HG03066 (cell line): ENCODE data around the gene ALX1.

ENCODE experiments used
- ATAC-seq: cut with Tn5 transposase; IDR thresholded peaks from one replicate; pipeline ENCODE4 v1.9.1; 2021; ENCODE audit warnings: low read depth; ENCODE audit not compliant: unreplicated experiment

Gene ALX1

DNA sequence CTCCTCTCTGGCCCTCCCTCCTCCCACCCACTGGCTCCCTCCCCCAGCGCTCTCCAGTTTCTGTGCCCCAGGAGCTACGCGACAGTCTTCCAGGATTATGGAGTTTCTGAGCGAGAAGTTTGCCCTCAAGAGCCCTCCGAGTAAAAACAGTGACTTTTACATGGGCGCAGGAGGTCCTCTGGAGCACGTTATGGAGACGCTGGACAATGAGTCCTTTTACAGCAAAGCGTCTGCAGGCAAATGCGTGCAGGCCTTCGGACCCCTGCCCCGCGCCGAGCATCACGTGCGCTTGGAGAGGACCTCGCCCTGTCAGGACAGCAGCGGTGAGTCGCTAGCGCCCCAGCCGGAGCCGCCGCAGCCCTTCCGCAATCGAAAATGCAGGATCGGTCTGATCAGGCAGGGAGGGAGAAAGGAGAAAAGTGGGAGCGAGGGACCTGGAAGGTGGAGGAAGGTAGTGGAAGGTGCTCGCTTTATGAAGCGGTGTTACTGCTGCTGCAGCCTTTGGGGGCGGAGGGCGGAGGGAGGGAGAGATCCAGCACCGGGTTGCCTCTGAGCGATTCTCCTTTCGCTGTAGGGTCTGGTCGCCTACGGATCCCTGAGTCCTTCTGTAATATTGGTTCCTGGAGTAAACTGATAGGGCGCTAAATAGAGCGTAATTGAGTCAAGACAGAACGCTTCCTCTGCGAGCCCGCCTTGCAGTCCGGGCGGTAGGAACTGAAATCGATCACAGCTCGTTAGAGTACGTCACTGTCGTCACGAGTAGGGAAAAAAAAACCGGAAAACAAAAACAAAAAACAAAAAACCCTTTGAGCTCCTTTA lies at the start of gene ALX1:
Gene ALX1 (plus strand): TSS at position 56 of the 819 bp plus-strand sequence. CDS start 42 bp downstream, at position 98.
- peak; percentile 59 for ATAC-seq

DNA sequence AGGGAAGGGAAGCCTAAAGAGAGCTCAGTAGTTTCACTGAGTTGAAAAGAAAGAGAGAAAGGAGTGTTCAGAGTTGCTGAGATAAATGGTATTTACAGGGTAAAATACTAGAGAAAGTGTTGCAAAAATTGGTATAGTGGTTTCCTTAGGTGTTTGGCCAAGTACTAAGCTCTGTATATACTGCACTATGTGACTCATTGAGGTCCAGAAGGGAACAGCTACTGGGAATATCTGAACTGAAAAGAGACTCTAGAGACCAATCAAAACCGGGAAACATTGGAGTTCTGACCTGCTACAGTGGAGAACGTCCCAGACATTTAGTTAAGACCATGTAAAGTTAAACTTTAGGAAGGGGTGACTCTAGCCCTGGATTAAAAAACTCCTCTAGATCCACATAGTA lies 42.7 kb upstream of the ALX1 start:
- ATAC-seq = no peak

- no peak for ATAC-seq
These were observed 35.5 kb upstream of the ALX1 start for GRCh38 chr12:85244561-85244960.

GRCh38 chr12:85253853-85254252 lies 26.2 kb upstream of the ALX1 start:
- ATAC-seq = no peak

DNA sequence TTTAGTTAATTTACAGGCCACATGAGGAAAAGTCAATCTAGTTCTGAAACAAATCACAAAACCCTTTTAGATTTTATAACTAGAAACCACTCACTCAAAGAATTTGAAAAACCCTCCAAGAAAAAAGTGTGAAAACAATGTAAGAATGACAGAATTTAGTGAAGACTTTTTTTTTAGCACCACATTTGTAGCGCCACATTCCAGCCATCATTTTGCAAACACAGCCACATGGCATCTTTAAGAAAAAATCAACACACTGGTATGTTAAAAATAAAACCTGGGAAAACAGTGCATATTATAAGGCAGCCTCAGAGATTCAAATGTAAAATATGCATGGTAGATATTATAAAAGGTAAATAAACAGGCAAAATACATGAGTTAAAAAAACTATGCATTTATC lies 22.3 kb upstream of the ALX1 start:
- ATAC-seq = no peak

DNA sequence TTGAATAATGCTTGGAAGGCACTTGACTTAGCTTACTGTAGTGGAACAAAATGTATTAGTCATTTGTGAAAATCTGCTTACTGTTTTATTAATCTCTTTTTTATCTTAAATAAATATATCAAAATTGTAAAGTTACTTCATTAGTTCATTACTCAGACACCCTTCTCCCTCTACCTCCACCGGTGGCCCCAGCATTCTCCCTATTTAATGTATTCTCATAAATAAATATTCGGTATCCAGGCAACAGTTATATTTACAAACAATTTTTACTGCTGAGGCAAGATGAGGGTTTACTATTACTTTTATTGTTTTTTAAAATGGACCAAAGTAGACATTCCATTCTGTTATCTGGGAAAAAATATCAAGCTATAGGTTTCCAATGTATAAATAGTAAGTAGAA lies 19.6 kb upstream of the ALX1 start:
- no peak for ATAC-seq

DNA sequence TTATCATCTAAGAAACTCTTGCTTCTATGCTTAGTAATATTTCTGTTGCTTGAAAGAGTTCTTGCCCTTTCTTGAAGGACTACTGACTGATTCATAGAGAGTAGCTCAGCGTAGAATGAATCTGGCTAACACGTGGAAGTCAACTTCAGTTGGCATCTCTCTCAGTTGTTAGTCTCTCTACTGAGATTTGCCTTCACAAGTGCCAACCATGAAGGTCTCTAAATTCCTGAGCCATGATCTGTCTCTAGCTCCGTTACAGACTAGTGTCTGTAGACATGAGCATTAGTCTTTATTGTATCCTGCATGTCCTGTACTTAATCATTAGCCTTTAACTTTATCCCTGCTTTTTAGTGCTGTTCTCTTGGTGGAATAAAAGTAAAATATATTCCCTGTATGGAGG lies 19.1 kb upstream of the ALX1 start:
- no peak for ATAC-seq

DNA sequence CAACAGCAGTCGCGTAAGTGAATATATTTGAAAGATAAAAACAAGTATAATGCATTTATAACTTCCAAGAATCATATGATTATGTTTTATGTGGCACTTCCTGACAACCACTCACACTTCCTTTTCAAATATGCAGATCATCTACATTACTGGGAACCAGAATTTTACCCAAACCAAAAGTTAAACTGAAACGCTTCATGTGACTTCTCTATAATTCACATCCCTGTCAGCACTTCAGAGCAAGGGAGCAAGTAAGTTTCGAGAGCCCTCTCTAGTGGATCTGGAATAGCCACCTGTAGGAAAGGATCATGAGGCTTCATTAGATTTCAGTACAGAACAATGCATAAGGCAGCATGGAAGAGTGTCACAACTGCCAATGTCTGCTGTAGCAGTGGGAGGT lies 13.7 kb upstream of the ALX1 start:
- ATAC-seq = no peak

DNA sequence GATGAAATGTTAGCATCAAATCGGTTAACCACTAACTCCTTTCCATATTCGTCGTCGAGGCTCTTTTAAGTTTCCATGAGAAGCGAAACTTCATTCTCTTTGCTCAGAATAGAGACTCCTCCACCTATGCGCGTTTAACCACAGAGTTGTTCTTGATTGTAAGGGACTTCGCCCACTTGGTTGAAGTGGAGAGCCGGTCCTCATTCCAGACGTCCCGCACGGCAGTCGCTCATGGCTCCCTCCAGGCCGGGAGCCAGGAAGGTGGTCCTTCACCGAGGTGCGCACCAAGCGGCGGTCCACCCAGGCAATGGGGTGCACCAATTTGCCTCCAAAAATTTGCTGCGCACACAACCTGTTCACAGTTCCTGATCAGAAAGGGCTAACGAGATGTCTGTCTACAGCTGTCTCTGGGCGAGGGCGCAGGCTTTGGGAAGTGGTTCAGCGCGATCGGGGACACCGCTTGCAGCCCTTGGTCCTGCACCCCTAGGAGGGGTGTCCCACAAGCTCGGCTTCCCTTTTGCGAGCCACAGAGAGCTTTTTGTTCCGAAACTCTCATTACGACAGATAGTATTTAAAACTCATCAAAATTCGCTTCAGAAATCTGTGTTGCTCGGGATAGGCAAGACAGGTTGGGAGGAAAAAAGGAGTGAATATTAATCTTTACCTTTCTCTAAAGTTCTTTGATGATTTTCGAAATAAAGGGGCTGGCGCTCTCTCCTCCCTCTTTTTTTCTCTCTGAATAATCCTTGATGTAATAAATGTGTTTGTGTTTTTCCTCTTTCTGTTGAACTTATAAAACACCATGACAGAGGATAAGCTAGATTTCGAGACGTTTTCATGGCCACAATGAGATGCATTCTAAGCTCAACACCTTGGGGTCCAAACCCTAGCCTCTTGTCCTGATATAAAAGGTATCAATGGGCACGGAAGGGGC lies 6.4 kb upstream of the ALX1 start:
- ATAC-seq = no peak

- ATAC-seq = no peak
These were observed 5.7 kb upstream of the ALX1 start for GRCh38 chr12:85274315-85274651.

- no peak for ATAC-seq
These were observed 4.6 kb upstream of the ALX1 start for GRCh38 chr12:85275374-85275773.

GRCh38 chr12:85277191-85277590 lies 2.8 kb upstream of the ALX1 start:
- ATAC-seq = no peak

DNA sequence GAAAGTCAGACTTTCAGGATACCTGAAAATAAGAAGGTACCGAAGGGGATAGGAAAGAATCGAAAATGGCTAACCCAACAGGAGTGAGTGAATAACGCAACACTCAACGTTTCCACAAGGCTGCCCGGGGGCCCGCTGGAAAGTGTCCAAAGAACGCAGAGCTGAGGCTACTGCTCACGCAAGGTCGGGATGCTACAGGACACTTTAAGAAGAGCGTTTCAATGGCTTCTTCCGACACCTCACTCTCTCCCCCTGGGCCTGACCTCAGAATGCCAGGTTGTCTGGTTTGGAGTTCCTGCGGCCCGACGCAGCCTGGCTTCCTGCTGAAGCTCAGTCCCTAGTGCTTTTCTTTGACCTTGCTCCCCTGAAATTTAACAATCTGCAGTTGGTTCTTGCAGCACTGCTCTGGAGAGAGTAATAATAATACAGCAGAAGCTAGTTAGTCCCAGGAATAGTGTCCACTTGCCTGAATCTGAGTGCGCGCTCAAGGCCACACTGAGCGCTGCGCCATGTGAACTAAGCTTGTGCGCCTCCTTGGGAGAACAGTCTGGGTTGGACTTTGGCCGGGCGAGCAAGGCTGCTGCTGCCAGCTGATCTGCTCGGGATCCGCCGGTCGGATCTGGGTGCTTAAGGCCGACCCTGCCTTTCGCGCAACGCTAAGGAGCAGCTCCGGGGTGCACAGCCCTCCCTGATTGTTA lies 2.0 kb upstream of the ALX1 start:
- no peak for ATAC-seq

- no peak for ATAC-seq
These were observed 1.2 kb upstream of the ALX1 start for GRCh38 chr12:85278598-85279448.

DNA sequence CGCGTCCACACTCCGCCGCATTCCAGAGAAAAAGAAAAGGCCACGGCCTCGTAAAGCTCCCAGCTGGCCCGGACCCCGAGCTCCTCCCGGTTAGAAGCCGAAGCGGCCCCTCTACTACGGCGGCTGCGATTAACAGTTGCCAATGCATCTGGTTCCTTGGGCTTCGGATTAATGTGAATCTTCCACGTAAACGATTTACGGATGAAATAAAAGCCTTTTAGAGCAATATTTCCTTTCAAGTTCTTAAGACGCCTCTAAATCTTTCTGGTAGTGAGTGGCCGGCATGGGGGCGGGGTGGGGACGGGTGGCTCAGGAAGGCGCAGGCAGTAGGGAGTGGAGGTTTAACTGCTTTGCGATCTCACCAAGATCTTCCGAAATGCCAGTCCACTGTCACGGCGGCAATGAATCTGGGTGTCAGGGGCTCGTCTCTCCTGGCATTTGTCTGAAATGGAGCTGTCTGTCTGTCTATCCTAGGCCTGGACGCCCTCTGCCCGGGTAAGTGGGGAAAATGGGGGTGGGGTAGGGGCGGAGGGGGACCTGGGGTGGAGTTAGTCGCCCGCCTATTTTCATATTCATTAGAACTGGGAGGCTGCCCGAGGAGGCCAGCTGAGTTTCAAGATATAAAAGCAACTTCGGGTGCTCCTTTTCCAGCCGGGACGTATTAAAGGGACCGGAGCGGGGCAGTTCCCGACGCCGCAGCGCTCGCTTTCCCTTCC lies 413 bp upstream of the ALX1 start:
- ATAC-seq = no peak

DNA sequence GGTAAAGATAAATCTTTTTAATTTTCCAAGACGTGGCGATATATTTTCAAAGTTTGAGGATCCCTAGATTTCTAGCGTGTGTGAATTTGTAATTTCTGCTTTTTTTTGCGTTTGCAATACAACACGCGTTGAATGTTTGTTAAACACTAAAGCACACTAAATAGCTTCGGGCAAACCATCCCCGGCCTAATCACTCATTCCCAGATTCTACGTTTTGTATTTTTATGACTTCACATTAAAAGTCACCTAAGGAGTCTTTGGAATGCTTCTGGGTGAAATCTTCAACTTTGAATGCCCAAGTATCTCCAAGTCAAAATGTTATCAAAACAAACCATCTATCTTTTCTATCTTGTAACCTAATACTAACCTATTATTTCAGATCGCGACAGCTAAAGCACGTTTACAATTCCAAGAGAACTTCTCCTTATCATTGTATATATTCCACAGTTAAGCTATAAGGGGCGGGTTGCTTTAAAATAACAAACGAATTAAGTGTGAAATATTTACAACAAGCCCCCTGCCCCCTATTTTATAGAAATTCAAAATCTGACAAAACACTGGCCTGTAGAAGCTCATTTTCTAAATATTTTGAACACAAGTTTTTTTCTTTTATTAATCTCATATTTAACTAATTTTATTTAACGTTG lies 1.1 kb downstream of the ALX1 start:
- no peak for ATAC-seq

DNA sequence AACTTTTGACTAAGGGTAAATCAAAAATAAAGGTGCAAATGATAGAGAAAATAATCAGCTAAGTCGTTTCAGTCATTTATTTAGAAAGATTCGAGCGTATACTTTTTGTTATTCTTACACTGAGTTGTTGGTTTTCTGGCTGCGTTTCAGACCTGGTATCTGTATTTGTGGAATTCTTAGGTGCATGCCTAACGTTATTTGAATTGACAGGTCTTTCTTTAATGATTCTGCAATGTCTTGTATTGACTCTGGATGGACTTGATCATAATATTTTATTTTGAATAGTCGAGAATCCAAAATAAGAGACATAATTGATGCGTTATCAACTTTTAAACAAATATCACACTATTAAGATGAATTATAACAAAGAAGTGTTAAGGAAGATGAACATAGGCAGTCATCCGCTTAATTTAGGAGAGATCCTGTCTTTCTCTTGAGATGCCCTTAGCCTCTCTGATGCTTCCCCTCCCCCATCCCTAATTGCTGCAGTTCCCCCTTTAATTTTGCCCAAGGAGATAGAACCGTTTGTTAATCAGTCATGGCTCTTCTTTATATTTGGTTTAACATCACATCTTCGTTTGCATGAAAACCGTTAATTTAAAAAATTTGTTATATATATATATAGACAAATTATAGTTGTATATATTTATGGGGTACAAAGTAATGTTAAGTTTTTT lies 1.8 kb downstream of the ALX1 start:
- no peak for ATAC-seq

GRCh38 chr12:85283560-85283959 lies 3.5 kb downstream of the ALX1 start:
- ATAC-seq = no peak

- no peak for ATAC-seq
These were observed 16.3 kb downstream of the ALX1 start for GRCh38 chr12:85296362-85296761.
